HS-5 (cell line): ENCODE data around the gene IFI44L.
A peak's percentile ranks its signal among the peaks of the same experiment; 100 is the strongest.

Experiments
- DNase-seq: peaks from one replicate; pipeline ENCODE4 v3.0.0-alpha.2; 2012; ENCODE audit warnings: low read depth

Gene IFI44L

DNA sequence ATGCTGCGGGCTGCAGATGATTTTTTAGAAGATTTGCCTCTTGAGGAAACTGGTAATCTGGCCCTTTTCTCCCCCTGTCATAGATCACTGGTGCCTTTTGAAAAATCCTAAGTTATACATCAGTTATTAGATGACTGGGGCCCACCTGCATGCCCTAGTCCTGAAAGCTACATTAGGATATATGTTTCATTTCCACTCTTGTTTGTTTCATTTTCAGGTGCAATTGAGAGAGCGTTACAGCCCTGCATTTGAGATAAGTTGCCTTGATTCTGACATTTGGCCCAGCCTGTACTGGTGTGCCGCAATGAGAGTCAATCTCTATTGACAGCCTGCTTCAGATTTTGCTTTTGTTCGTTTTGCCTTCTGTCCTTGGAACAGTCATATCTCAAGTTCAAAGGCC is 21.3 kb downstream of the IFI44L start:
- DNase-seq = no peak

DNA sequence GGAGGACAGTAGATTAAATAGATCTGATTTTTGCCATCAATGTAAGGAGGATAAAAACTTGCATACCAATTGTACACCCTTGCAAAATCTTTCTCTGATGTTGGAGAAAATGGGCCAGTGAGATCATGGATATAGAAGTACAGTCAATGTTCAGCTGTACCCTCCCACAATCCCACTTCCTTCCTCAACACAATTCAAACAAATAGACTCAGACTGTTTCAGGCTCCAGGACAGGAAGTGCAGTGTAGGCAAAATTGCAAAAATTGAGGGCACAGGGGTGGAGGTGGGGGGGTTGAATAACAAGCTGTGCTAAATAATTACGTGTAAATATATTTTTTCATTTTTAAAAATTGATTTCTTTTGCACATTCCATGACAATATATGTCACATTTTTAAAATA is 25.5 kb downstream of the IFI44L start:
- no peak for DNase-seq

DNA sequence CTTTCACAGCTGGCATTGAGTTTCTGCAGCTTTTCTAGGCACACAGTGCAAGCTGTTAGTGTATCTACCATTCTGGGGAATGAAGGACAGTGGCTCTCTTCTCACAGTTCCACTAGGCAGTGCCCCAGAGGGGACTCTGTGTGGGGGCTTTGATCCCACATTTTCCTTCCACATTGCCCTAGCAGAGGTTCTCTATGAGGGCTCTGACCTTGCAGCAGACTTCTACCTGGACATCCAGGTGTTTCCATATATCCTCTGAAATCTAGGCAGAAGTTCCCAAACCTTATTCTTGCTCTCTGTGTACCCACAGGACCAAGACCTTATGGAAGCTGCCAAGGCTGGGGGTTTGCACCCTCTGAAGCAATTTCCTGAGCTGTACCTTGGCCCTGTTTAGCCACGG is 27.0 kb downstream of the IFI44L start:
- DNase-seq = no peak

DNA sequence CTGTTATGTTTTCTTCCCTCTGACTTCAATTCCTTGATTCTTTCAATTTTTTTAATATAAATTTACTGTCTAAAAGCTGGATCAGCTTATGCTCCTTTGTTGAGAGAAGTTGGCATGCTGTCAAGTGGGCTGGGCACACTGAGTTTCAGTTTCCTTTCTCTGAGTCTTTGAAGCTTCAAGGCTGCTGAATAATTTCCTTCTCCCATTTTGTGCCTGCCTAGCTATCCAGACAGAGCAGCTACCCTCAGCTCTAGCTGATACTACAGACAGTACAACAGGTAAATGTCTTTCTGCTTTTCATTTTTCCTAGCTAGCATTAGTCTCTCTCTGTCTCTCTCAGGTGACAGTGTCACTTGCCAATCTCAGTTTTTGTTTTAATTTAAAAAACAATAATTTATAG is 29.4 kb downstream of the IFI44L start, which contains the start of gene IFI44:
Gene IFI44 (plus strand): TSS at position 204 of the 400 bp plus-strand sequence. CDS start 365 bp downstream, outside the sequence.
- peak; percentile 74 for DNase-seq

DNA sequence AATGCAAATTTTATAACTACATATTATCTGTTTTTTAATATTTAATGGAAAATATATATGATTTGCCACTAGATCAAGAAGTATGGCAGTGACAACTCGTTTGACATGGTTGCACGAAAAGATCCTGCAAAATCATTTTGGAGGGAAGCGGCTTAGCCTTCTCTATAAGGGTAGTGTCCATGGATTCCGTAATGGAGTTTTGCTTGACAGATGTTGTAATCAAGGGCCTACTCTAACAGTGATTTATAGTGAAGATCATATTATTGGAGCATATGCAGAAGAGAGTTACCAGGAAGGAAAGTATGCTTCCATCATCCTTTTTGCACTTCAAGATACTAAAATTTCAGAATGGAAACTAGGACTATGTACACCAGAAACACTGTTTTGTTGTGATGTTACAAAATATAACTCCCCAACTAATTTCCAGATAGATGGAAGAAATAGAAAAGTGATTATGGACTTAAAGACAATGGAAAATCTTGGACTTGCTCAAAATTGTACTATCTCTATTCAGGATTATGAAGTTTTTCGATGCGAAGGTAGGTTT is 29.9 kb downstream of the IFI44L start:
- DNase-seq = no peak

DNA sequence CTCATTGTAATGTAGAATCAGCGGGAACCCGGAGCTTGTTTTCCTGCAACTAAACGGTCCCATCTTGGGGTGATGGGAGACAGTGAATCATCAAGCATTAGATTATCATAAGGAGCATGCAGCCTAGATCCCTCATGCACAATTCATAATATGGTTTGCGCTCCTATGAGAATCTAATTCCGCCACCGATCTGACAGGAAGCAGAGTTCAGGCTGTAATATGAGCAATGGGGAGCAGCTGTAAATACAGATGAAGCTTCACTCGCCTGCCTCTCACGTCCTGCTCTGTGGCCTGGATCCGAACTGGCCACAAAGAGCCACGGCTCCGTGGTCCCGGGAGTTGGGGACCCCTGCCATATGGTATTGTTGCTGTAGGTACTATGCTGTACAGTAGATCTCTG is 31.0 kb downstream of the IFI44L start:
- DNase-seq = peak; percentile 58

DNA sequence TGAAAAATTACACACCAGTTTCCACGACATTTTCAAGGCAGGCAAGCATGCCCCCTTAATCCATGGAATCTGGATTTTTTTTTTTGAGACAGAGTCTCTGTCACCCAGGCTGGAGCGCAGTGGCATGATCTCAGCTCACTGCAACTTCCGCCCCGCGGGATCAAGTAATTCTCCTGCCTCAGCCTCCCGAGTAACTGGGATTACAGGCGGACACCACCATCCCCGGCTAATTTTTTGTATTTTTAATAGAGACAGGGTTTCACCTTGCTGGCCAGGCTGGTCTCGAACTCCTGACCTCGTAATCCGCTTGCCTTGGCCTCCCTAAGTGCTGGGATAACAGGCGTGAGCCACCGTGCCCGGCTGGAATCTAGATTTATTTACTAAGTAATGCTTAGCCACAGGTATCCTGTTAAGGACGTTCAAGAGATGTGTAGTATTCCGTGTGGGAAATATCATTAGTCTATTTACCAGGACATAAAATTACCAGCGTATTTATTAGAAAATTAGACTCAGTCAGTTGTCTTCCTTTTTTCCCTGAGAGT is 31.8 kb downstream of the IFI44L start:
- no peak for DNase-seq

DNA sequence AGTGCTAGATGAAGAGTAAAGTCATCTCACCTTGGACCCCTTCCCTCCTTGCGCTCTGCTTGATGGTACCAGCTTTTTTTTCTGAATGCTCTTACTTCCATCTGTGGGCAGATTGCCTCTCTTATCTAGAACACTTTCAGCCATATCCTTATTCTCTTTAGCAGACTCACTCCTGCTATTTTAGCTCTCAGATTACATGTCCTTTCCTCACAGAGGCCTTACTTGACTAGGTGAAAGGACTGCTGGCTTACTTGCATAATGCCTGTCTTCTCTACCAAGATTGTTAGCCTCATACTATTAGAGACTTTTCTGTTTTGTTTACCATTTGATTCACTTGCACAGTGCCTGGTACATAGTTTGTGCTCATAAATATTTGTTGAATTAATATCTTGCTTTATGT is 38.7 kb downstream of the IFI44L start:
- no peak for DNase-seq

DNA sequence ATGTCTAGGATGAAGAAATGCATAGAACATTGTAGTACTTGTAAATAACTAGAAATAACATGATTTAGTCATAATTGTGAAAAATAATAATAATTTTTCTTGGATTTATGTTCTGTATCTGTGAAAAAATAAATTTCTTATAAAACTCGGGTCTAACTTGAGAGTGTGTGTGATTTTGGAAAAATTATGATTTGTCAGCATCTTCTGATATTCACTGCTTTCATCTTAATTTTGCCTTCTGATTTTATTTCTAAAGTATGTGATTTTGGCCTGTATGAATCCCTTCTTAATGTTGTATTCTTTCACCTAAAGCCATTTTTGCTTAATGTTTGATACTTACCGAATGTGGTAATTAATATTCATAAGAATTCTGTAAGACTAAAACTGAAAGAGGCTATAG is 43.7 kb downstream of the IFI44L start:
- DNase-seq = no peak

DNA sequence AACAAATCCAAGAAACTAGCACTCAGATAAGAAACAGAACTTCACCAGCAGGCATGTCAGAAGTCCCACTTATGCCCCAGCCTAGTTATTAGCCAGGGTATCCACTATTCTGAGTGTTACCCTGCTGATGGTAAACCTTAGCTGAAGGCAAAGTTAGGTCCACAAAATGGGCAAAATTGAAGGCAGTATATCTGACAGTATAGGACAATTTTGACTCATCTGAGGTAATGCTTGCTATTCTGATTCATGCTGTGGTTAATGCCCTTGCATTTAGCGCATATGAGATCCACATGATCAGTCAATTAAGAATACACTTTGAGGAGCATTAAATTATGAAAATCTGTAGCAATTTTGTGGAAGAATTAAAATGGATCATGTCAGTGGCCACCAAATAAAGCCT is 44.5 kb downstream of the IFI44L start:
- DNase-seq = no peak

DNA sequence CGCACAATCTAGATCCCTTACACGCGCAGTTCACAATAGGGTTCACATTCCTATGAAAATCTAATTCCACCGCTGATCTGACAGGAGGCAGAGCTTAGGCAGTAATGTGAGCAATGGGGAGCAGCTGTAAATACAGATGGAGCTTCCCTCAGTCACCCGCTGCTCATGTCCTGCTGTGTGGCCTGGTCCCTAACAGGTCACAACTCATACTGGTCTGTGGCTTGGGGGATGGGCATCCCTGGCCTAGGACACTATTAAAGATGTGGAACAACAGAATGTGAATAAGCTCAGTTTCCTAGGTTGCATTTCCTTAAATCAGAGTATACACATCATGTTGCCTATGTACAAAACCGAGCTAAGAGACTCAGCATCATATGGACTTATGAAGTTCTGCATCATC is 45.6 kb downstream of the IFI44L start:
- no peak for DNase-seq

DNA sequence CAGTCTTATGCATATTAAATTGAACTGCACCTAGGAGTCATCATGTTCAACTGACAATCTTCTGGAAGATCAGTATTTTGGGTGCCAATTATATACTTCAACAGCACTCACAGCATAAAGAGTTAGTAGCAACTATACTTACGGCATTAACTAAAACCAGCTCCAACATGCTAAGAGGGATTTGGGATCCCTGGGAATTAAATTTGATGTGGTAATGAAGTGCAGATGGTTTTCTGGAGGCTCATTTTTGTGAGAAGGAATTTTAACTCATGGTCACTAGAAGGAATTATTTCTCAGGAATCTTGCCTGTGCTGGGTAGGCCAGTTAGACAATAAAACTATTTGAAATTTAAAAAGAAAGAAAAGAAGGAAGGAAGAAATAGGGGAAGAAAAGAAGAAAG is 47.7 kb downstream of the IFI44L start:
- DNase-seq = no peak

DNA sequence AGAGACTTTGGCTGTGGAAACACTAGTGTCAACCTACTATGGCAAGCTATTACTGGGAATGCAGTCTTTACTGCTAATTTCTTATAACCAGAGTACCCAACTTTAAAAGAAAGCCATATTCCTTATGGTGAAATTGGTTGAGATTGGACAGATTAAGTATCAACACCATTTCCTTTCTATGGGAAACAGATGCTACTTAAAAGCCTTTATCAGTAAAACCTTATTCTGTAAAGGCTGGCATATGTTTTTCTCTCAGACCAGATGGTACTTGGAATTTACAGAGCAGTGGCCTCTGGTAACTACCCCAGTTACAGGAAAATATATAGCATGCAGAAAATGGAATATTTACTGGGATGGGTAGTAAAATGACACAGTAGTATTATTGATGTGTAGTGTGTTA is 48.2 kb downstream of the IFI44L start:
- no peak for DNase-seq

DNA sequence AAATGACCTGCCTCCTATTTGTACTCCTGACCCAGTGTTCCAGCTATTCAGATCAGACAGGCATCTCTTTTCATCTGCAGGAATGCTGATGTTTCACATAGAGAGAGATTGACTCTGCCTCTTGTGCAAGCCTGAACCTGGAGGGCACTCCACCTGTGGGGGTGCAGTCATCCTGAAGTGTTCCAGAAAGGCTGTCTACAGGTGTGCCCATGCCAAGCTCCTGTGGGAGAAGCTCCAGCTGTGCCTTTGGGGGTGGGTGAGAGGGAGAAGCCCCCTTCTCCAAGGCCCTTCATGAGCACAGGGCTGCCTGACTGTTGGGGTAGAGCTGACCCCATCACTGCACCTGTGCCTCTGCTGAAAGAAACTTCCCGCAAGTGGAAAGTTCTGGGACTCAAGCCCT is 52.2 kb downstream of the IFI44L start:
- DNase-seq = no peak

DNA sequence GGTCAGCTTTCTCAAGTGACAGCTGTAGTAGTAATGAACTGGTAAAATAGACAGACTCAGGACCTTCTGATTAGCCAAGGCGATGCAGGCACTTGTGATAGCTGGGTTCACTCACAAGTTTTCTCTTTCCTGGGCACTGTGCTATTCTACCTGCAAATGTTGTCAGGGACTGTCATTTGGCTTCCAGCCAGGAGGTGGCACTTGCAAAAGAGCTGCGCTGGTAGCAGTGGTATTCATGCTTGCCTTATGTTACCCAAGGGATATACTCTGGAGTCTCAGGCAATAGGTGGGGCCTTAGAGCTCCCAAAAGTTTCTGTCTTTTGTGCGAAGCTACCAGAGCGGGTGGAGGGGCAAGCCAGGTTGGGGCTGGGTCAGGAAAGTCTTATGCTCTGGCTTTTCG is 52.9 kb downstream of the IFI44L start:
- no peak for DNase-seq

DNA sequence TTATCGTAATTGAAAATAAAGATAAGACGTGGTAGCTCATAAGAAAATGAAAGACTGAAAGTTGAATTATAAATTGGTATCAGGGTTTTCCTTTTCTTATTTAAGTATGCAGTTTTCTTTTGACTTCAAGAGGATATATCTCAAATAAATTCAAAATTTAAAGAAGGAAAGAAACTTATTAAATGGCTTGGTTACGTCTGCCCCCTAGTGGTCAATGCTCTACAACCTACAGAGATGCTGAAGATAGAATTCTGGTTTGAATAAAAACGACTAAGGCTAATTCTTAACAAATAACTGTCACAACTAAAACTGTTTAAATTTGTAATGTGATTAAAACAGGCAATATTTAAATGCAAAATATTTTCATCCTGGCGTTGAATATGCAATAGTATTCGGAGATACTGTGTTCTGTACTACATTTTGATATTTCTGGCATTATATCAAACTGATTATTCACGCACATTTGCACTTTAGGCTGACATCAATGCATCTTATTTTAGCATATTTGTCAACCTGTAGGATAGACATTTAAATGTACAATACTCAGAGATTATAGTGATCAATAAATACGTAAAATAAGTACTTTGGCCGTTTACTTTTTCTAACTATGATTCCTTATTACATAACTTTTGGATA is 56.2 kb downstream of the IFI44L start:
- DNase-seq = no peak

DNA sequence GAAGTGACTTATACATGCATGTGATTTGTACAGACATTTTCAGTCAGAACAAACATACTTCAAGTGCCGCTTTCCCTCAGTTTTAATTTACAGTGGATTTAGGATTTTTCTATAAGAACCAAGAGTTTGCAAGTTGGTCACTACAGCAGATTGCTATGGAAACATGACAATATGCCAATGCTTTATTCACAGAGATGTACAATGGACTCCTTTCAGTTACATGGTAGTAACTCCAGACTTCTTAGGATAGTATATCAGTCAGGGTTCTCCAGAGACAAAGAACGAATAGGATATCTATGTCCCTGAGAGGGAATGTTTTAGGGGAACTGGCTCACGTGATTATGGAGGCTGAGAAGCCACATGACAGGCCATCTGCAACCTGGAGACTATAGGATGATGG is 56.7 kb downstream of the IFI44L start:
- DNase-seq = no peak

DNA sequence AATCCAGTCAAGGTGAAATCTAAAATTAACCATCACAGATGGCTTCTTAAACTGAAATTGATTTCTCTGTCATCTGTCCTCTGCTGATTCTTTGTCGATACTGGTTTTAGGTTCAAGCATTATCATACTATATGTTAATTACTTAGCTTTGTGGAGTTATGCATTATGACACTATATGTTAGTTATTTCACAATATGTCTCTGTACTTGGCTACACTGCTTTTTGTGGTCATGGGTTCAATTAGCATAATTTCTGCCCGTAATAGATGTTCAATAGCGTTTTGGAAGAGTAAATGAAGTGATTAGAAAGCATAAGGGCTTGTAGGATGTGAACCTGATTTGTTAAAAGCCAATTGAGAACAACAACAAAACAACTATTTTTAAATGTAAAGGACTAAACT is 57.5 kb downstream of the IFI44L start:
- no peak for DNase-seq

DNA sequence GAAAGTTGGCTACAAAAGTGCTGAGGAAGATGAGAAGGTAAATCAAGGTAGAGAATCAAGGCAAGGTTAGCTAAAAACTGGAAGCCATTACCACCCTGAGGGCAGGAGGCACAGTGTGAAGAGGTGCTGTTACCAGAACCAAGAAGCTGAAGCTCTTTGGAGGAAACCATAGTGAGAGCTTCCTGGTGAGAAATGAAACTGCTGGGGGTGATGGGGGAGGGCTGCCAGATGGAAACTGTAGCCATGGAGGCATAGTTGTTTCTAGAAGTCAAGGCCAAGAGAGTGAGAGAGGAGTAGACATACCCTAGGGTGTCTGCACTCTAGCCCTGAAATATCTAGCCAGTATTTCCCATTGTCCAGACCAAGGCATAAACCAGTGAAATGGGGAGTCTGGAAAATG is 58.1 kb downstream of the IFI44L start:
- no peak for DNase-seq

DNA sequence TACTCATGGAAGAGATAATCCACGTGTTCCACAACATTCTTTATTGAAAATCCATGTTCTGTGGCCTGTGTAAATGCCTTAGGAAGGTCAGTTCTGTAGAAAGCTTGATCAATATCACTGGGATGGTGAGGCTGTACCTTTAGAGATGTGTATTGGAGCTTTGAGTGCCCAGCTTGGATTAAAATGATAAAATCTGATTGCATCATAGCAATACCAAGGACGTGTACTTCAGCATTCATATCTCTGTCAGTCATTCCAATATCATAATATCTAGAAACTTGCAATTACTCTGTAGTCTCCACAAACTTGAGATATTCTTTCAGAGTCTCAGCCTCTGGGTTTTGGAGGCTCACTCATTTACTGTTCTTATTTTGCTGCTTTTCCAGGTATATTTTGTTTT is 61.0 kb downstream of the IFI44L start:
- no peak for DNase-seq

DNA sequence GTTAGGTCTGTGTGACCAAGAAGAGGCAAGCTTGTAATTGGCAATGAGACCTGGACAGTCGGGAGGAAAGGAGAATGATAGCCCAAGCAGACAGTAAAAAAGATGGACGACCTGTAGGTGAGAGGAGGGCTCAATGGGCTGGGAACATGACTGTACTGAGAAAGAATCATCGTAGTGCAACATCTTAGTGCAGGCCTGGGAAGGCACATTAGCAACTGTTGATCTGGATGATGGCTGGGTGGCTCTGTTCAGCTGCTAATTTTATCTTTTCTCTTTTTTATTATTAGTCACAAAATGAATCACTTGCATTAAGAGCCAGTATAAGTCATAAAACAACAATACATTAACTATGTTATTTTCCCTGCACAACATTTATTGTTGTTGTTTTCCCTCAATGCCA is 62.2 kb downstream of the IFI44L start:
- no peak for DNase-seq

DNA sequence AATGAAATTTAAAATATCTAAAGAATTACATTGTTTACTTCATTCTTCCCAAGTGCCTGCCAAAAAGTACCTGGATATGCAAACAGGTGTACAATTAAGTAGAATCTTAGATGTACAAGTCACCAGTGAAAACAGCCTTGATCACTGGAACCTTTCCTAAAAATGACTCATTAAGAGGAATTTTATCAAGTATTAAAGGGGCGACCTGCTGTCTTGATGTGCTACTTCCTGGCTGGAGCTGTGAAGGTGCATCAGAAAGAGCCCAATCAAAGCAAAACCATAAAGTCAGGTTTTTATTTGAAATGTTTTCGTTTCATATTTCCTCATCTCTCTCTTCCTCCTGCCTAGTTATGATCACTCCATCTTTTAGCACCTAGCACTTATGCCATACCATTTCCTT is 62.8 kb downstream of the IFI44L start:
- DNase-seq = no peak

DNA sequence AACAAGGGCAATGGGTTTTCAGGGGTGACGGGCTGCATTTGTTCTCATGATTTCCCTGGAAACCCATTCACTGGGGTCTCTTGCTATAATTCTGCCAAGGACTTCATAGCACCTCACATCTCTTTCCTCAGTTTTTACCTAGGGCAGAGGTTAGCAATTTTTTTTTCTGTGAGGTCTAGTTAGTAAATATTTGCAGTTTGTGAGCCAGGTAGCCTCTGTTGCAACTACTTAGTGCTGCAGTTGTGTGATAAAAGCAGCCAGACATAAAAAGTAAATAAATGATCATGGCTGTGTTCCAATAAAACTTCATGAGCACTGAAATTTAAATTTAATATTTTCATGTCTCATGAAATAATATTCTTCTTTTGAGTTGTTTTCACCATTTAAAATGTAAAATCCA is 67.1 kb downstream of the IFI44L start:
- no peak for DNase-seq

DNA sequence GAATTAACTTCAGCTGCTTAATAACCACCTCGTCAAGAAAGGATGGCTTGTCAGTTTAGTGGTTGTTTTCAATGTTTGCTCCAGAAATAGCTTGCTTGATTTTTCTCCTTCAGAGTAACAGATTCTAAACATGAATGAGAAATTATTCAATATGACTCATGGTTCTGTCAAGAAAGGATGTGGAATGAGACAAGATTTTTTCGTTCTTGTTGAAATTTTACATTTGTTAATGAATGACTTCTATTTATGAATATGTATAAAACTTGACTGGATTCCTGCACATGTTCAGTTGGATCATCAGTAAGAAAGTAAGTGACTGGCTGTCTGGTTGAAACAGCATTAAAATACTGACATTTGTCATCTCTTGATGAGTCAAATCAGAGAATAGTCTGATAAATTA is 67.7 kb downstream of the IFI44L start:
- no peak for DNase-seq
